Neuron (in vitro differentiated cells): Measurements from ENCODE around the gene TMEM139.

Source experiments
- H2AFZ ChIP-seq: one replicate; pipeline ENCODE4 v1.6.1; 2013; ENCODE audit warnings: low read depth, mild to moderate bottlenecking, inconsistent platforms, low read length, moderate library complexity
- H3K27me3 ChIP-seq: one replicate; pipeline ENCODE4 v1.6.1; 2013; ENCODE audit warnings: low read length; ENCODE audit not compliant: insufficient read depth
- H3K36me3 ChIP-seq: one replicate; pipeline ENCODE4 v1.6.1; 2013; ENCODE audit warnings: low read length; ENCODE audit not compliant: insufficient read depth
- H3K4me1 ChIP-seq: one replicate; pipeline ENCODE4 v1.6.1; 2013; ENCODE audit warnings: low read length; ENCODE audit not compliant: insufficient read depth
- H3K4me3 ChIP-seq: 2 replicates; pipeline ENCODE4 v1.5.1; 2013; ENCODE audit warnings: mild to moderate bottlenecking, low read length, moderate library complexity
- H3K9me3 ChIP-seq: one replicate; pipeline ENCODE4 v1.6.1; 2013; ENCODE audit warnings: low read length

TMEM139 gene

GRCh38 chr7:143284591-143285469 is at the start of gene TMEM139:
TMEM139 (plus strand) TSS chr7:143284958; CDS start chr7:143285958, 1,000 bp downstream.
- H3K4me3 ChIP-seq = no peak within 1 kb of the TSS
- H3K9me3 ChIP-seq = no peaks in the 10 kb centered on the region
- H3K4me1 ChIP-seq = peaks cover 20% of the 10 kb centered on the region
- no peak within 1 kb of the TSS for H2AFZ ChIP-seq
- no peaks in the 10 kb centered on the region for H3K36me3 ChIP-seq
- no peaks in the 10 kb centered on the region for H3K27me3 ChIP-seq

GRCh38 chr7:143235561-143235960 is 49.2 kb upstream of the TMEM139 start:
- no peak overlapping the region for H3K4me3 ChIP-seq
- no peaks in the 10 kb centered on the region for H3K9me3 ChIP-seq
- no peaks in the 10 kb centered on the region for H3K27me3 ChIP-seq
- H2AFZ ChIP-seq = no peak overlapping the region
- H3K4me1 ChIP-seq = no peaks in the 10 kb centered on the region
- H3K36me3 ChIP-seq = no peaks in the 10 kb centered on the region

- H3K27me3 ChIP-seq = no peaks in the 10 kb centered on the region
- H3K4me1 ChIP-seq = peaks cover 4% of the 10 kb centered on the region
- no peak overlapping the region for H2AFZ ChIP-seq
Observed at GRCh38 chr7:143236408-143236990, 48.3 kb upstream of the TMEM139 start.

DNA sequence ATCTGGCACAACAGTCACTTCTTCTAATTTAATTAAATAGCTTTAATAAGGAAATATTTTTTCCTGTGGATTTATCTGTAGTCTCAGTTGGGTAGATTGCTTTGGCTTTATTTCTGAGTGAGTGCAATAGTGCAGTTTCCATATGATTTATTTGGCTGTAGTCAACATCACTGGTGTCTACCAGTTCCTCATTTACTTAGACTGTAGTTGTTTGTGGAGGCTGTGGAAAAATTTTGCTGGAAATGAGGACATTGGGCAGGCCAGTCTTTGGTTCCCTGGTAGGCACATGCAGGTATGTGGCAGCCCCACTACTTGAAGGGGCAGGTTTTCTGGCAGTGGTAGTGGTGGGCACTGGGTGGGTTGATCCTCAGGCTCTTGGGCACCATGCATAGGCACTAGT is 47.4 kb upstream of the TMEM139 start:
- H3K9me3 ChIP-seq = no peaks in the 10 kb centered on the region
- H3K4me1 ChIP-seq = peaks cover 4% of the 10 kb centered on the region
- H2AFZ ChIP-seq = no peak overlapping the region
- H3K27me3 ChIP-seq = no peaks in the 10 kb centered on the region
- no peaks in the 10 kb centered on the region for H3K36me3 ChIP-seq
- no peak overlapping the region for H3K4me3 ChIP-seq

More at GRCh38 chr7:143236408-143236990, 48.3 kb upstream of the TMEM139 start:
- Histone ChIP-seq H3K36me3 (no peaks in the 10 kb centered on the region), H3K4me3 (no peak overlapping the region), H3K9me3 (no peaks in the 10 kb centered on the region)

DNA sequence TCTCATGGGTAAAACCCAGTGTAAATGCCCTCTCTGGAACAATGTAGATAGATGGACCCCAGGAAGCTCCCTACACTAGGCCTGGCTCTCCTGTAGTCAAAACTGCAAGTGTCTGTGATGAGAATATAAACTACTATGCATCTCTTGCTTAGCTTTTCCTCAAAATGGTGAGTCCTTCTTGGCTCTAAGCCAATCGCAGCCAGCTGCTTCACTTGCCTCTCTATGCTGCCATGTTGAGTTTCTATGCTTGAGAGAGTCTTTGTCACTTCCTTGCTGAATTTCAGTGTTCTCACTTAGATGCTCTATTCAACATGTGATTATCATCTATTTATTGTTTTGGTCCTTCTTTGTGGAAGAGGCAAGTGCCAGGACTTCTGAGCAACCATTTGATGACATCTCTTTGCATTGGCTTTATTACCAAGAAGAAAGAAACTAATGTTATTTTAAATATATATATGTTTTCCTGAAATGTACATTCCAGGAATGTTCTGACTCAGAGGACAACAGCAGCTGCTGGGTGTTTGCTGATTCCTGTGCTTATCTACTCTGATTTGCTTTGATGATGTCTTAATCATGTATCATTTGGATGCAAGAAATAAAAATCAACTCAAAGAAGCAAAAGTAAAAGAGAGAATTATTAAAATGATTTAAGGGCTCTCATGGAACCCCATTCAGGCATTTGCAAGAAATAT is 46.3 kb upstream of the TMEM139 start:
- H3K4me1 ChIP-seq = peaks cover 9% of the 10 kb centered on the region
- no peaks in the 10 kb centered on the region for H3K9me3 ChIP-seq
- no peak overlapping the region for H2AFZ ChIP-seq
- H3K27me3 ChIP-seq = no peaks in the 10 kb centered on the region
- no peaks in the 10 kb centered on the region for H3K36me3 ChIP-seq
- H3K4me3 ChIP-seq = no peak overlapping the region

GRCh38 chr7:143239813-143240212 is 44.9 kb upstream of the TMEM139 start:
- no peak overlapping the region for H3K4me3 ChIP-seq
- no peaks in the 10 kb centered on the region for H3K36me3 ChIP-seq
- H3K27me3 ChIP-seq = no peaks in the 10 kb centered on the region
- peaks cover 19% of the 10 kb centered on the region for H3K4me1 ChIP-seq
- H2AFZ ChIP-seq = no peak overlapping the region
- H3K9me3 ChIP-seq = no peaks in the 10 kb centered on the region

- H3K4me3 ChIP-seq = no peak overlapping the region
- no peak overlapping the region for H2AFZ ChIP-seq
Observed at GRCh38 chr7:143240291-143241168, 44.2 kb upstream of the TMEM139 start.

DNA sequence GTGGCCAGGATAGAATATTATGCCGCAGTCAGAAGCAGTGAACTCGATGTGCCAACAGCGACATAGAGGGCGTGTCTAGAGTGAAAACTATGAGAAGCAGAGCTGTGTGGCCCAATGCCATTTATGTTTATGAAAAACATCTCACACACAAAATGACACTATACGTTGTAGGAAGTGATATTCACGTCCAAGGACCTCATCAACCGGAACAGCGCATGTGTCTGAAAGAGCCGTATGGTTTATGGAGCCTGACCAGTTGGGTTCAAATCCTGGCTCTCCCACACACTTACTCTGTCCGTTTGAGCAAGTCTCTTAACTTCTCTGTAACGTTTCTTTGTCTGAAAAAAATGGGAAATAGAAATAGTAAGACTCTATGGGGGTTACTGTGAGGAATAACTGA is 42.5 kb upstream of the TMEM139 start:
- Histone ChIP-seq H3K9me3 (no peaks in the 10 kb centered on the region), H3K36me3 (no peaks in the 10 kb centered on the region), H3K4me1 (peaks cover 19% of the 10 kb centered on the region)

More at GRCh38 chr7:143240291-143241168, 44.2 kb upstream of the TMEM139 start:
- peaks cover 19% of the 10 kb centered on the region for H3K4me1 ChIP-seq
- H3K36me3 ChIP-seq = no peaks in the 10 kb centered on the region
- H3K27me3 ChIP-seq = no peaks in the 10 kb centered on the region
- H3K9me3 ChIP-seq = no peaks in the 10 kb centered on the region

DNA sequence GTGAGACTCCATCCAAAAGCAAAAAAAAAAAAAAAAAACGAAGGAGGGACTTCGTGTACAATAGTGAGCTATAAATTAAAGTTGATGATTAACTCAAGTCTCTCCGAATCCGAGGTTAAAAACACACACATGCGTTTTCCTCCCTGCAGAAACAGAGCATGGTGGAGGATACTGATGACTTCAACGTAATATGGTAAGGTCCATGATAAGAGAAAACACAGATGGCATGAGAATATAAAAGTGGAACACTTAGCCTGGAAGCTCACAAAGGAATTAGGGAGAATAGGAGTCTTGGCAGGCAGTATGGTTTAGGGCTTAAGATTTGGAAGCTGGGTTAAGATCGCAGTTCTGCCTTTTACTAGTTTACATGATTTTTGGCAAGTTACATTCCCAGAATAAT is 41.6 kb upstream of the TMEM139 start:
- Histone ChIP-seq H3K36me3 (no peaks in the 10 kb centered on the region), H2AFZ (no peak overlapping the region), H3K27me3 (no peaks in the 10 kb centered on the region), H3K9me3 (no peaks in the 10 kb centered on the region), H3K4me3 (no peak overlapping the region), H3K4me1 (peaks cover 19% of the 10 kb centered on the region)

More for the DNA sequence above, 42.5 kb upstream of the TMEM139 start:
- H3K4me3 ChIP-seq = no peak overlapping the region
- no peak overlapping the region for H2AFZ ChIP-seq
- no peaks in the 10 kb centered on the region for H3K27me3 ChIP-seq

GRCh38 chr7:143243614-143244013 is 41.1 kb upstream of the TMEM139 start:
- Histone ChIP-seq H3K9me3 (no peaks in the 10 kb centered on the region), H3K27me3 (no peaks in the 10 kb centered on the region), H3K36me3 (no peaks in the 10 kb centered on the region), H3K4me1 (peaks cover 19% of the 10 kb centered on the region), H3K4me3 (no peak overlapping the region), H2AFZ (no peak overlapping the region)

DNA sequence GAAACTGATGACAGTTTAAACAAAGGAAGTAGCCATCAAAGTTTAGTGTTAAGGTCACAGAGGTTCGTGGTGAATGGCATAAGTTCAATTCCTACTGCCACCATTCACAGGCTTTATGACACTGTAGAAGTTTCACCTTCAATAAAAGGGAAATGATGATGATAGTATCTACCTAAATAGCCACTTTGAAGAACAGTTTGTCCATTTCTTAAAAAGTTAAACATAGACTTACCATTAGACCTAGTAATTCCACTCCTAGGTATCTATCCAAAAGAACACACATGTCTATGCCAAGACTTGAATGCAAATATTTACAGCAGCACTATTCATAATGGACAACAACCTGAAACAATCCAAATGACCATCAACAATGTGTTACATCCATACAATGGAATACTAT is 40.4 kb upstream of the TMEM139 start:
- no peaks in the 10 kb centered on the region for H3K9me3 ChIP-seq
- peaks cover 19% of the 10 kb centered on the region for H3K4me1 ChIP-seq
- no peak overlapping the region for H2AFZ ChIP-seq
- no peaks in the 10 kb centered on the region for H3K27me3 ChIP-seq
- no peaks in the 10 kb centered on the region for H3K36me3 ChIP-seq
- no peak overlapping the region for H3K4me3 ChIP-seq

DNA sequence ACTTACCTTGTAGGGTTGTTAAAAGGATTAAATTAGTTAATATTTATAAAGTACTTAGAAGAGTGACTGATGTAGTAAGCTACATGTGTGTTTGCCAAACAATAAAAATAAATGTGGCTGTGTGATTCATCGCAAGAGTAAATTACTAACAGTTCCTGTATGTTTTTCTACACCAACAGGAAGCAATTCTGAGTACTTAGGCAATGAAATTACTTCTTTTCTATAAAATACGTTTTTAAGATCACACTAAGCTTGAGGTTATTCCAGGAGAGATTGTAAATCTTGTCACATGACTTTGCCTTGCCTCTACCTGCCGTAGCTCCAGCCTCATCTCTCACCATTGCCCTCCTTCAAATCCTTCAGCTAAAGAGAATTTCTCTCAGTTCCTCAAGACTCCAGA is 39.6 kb upstream of the TMEM139 start:
- H3K4me3 ChIP-seq = no peak overlapping the region
- H2AFZ ChIP-seq = no peak overlapping the region
- H3K9me3 ChIP-seq = peaks cover 2% of the 10 kb centered on the region
- H3K4me1 ChIP-seq = peaks cover 19% of the 10 kb centered on the region
- H3K36me3 ChIP-seq = no peaks in the 10 kb centered on the region
- H3K27me3 ChIP-seq = no peaks in the 10 kb centered on the region
